ENCODE measurements around the gene ADGRD2.
A peak's percentile ranks its signal among the peaks of the same experiment; 100 is the strongest.

The ADGRD2 gene

GRCh38 chr9:124513376-124513994 is 63.2 kb downstream of the ADGRD2 start:
- H3K4me3 Mint-ChIP-seq, result no peak overlapping the region

DNA sequence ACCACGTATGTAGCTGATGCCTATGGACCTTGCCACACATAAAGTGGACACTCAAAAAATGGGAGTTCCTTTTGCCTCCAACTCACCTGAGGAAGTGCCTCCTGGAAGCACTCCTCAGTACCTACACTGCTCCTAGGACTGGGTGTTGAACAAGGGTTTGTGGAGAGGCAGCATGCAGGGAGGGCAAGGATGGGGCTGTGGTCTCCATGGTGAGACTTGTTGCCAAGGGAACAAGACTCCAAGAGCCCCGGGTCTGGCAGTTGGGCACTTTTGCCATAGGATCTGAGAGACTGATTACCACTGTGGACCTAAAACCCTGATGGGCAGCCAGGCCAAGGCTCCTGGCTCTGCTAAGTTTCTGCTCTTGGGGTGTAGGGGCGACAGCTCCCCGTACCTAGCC is 63.9 kb downstream of the ADGRD2 start:
- no peaks in the 10 kb centered on the region for H3K27me3 Mint-ChIP-seq
- DNase-seq (no peak), ATAC-seq (no peak)
- H3K27ac Mint-ChIP-seq, result no peak overlapping the region
- H3K4me3 Mint-ChIP-seq, result no peak overlapping the region
- no peaks in the 10 kb centered on the region for H3K9me3 Mint-ChIP-seq
- H3K4me1 Mint-ChIP-seq, result no peaks in the 10 kb centered on the region

More at GRCh38 chr9:124513376-124513994, 63.2 kb downstream of the ADGRD2 start:
- Mint-ChIP-seq H3K27ac (peak overlapping the region; percentile 0 to 84), H3K4me1 (no peaks in the 10 kb centered on the region), H3K27me3 (no peaks in the 10 kb centered on the region), H3K9me3 (no peaks in the 10 kb centered on the region)
- ATAC-seq, result no peak
- no peak for DNase-seq

DNA sequence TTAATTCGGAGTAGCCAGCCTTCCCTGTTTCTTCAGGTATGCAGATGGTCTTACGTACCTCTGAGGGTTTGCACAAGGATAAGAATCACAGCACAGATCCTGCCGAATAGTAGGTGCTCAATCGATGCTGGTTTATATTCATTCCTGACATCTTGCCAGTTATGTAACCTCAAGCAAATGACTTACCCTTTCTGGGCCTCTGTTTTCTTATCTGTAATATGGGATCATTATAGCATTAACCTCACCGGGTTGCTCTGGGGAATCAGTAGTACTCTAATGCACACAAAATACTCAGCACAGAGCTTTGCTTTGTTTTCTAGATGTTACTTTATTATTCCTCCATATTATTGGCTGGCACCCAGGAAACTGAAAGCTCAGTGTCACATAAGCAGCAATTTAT is 64.6 kb downstream of the ADGRD2 start:
- H3K4me3 Mint-ChIP-seq, result no peak overlapping the region
- DNase-seq (no peak), ATAC-seq (no peak)
- no peaks in the 10 kb centered on the region for H3K9me3 Mint-ChIP-seq
- H3K4me1 Mint-ChIP-seq, result no peaks in the 10 kb centered on the region
- H3K27me3 Mint-ChIP-seq, result no peaks in the 10 kb centered on the region
- H3K27ac Mint-ChIP-seq, result no peak overlapping the region

DNA sequence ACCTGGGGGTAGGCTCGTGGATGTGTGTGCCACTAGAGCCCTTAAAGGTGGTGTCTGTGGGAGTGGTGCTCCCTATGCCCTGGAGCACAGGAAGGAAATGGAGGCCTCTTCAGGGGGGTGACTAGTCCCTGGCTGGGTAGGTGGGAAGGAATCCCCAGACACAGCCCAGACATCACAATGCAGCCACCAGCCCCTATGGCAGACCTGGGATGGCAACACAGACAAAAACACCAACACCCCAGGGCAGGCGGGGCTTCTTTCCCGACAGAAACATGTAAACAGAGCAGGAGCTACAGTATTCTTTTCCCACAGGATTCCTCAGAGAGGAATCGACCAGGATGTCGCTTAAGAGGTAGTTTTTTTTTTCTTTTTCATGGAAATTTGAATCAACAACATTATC is 67.3 kb downstream of the ADGRD2 start:
- no peak for ATAC-seq
- H3K4me3 Mint-ChIP-seq, result no peak overlapping the region

GRCh38 chr9:124518116-124518515 is 67.9 kb downstream of the ADGRD2 start:
- no peaks in the 10 kb centered on the region for H3K9me3 Mint-ChIP-seq
- H3K4me3 Mint-ChIP-seq, result no peak overlapping the region
- peaks cover 8% of the 10 kb centered on the region for H3K27me3 Mint-ChIP-seq
- H3K4me1 Mint-ChIP-seq, result no peaks in the 10 kb centered on the region
- ATAC-seq, result no peak
- DNase-seq, result no peak
- no peak overlapping the region for H3K27ac Mint-ChIP-seq

More for the DNA sequence above, 67.3 kb downstream of the ADGRD2 start:
- H3K27ac Mint-ChIP-seq, result peak overlapping the region; percentile 49 to 79
- H3K9me3 Mint-ChIP-seq, result no peaks in the 10 kb centered on the region
- DNase-seq, result no peak
- H3K27me3 Mint-ChIP-seq, result peaks cover 8% of the 10 kb centered on the region
- no peaks in the 10 kb centered on the region for H3K4me1 Mint-ChIP-seq

DNA sequence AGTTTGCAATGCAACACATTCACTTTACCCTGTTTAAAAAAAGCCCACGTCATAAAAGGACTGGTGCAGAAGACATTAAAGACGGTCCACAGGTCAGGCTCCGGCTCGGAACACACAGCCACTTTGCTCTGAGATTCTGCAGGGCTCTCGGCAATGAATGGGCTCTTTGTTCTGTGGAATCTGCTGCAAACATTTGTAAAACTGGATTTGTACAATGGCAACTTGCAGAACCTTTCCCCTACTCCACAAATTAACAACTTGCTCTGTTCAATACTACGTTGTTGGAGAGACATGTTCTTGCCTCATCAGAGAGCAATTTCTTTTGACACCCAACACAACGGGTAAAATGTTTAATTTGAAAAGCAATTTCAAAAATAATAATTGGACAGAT is 70.0 kb downstream of the ADGRD2 start:
- H3K27me3 Mint-ChIP-seq, result peaks cover 8% of the 10 kb centered on the region
- H3K27ac Mint-ChIP-seq, result no peak overlapping the region
- H3K9me3 Mint-ChIP-seq, result no peaks in the 10 kb centered on the region
- ATAC-seq (no peak), DNase-seq (no peak)
- no peaks in the 10 kb centered on the region for H3K4me1 Mint-ChIP-seq
- no peak overlapping the region for H3K4me3 Mint-ChIP-seq

DNA sequence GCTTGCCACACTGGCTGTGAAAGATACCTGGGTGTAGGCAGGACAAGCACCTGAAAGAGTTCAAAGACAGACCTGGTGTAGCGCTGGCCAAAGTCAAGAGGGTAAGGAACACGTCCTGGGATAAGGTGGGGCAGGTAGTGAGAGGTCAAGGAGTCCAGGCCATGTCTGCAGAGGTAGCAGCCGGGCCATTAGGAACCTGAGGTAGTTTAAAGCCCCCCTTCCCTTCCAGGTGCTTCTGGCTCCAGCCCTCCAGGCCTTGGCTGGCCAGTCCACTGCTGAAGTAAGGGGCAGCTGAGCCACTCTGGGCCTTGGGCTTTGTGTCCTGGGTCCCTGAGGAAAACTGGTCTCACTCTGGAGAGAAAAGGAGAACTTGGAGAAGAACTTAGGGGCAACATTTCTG is 70.9 kb downstream of the ADGRD2 start:
- DNase-seq, result peak in 1 of 2 donors; percentile 3
- ATAC-seq, result no peak
- Mint-ChIP-seq H3K27me3 (peaks cover 8% of the 10 kb centered on the region), H3K4me1 (no peaks in the 10 kb centered on the region), H3K4me3 (no peak overlapping the region), H3K27ac (no peak overlapping the region), H3K9me3 (no peaks in the 10 kb centered on the region)

GRCh38 chr9:124522121-124523098 is 72.2 kb downstream of the ADGRD2 start:
- peaks cover 8% of the 10 kb centered on the region for H3K27me3 Mint-ChIP-seq
- H3K4me3 Mint-ChIP-seq, result no peak overlapping the region
- no peak overlapping the region for H3K27ac Mint-ChIP-seq
- H3K9me3 Mint-ChIP-seq, result no peaks in the 10 kb centered on the region
- no peak for ATAC-seq
- no peak for DNase-seq
- no peaks in the 10 kb centered on the region for H3K4me1 Mint-ChIP-seq

GRCh38 chr9:124526174-124526573 is 75.9 kb downstream of the ADGRD2 start:
- peaks cover 3% of the 10 kb centered on the region for H3K27me3 Mint-ChIP-seq
- H3K4me1 Mint-ChIP-seq, result no peaks in the 10 kb centered on the region
- H3K27ac Mint-ChIP-seq, result no peak overlapping the region
- DNase-seq, result no peak
- no peaks in the 10 kb centered on the region for H3K9me3 Mint-ChIP-seq
- no peak for ATAC-seq
- no peak overlapping the region for H3K4me3 Mint-ChIP-seq

GRCh38 chr9:124527781-124528180 is 77.5 kb downstream of the ADGRD2 start:
- no peaks in the 10 kb centered on the region for H3K9me3 Mint-ChIP-seq
- H3K4me1 Mint-ChIP-seq, result no peaks in the 10 kb centered on the region
- DNase-seq (no peak), ATAC-seq (no peak)
- H3K27ac Mint-ChIP-seq, result no peak overlapping the region
- no peak overlapping the region for H3K4me3 Mint-ChIP-seq
- no peaks in the 10 kb centered on the region for H3K27me3 Mint-ChIP-seq
